SK-N-SH (cell line): ENCODE data around the gene ZMIZ1.

ENCODE experiments used
- CHD2 ChIP-seq: fragments of 150-350 bp; IDR thresholded peaks from 2 replicates; pipeline ENCODE4 v1.6.1; 2018; ENCODE audit warnings: low read length; ENCODE audit not compliant: partially characterized antibody
- EP300 ChIP-seq, 2 experiments: IDR thresholded peaks; 2 replicates each; pipeline versions ENCODE4 v1.4.0 to v1.6.1; 2012; ENCODE audit warnings: borderline replicate concordance in 1 of 2, low read depth in 1 of 2, low read length in 1 of 2
- EZH2phosphoT487 ChIP-seq: fragments of 200-600 bp; sonication (generic); IDR thresholded peaks from 2 replicates; pipeline ENCODE4 v1.6.1; 2017; ENCODE audit warnings: low read depth, mixed run types, mild to moderate bottlenecking, antibody characterized with exemption, moderate library complexity, borderline replicate concordance
- MXI1 ChIP-seq: IDR thresholded peaks from 2 replicates; pipeline ENCODE4 v1.6.1; 2012; ENCODE audit warnings: mild to moderate bottlenecking, low read depth, low read length, improper control_type of control experiment
- RAD21 ChIP-seq: IDR thresholded peaks from 2 replicates; pipeline ENCODE4 v1.6.1; 2012; ENCODE audit warnings: mild to moderate bottlenecking, low read length
- SIN3A ChIP-seq: IDR thresholded peaks from 2 replicates; pipeline ENCODE4 v1.6.1; 2012; ENCODE audit warnings: low read depth, mild to moderate bottlenecking, low read length, moderate library complexity, borderline replicate concordance
- TAF1 ChIP-seq: IDR thresholded peaks from 2 replicates; pipeline ENCODE4 v1.6.1; 2012; ENCODE audit warnings: low read depth, mild to moderate bottlenecking, low read length, moderate library complexity, borderline replicate concordance
- TF ChIP-seq, protein P1 (sequence below): fragments of 200-600 bp; sonication (generic); IDR thresholded peaks from 2 replicates; pipeline ENCODE4 v1.6.1; 2017; ENCODE audit warnings: antibody characterized with exemption, mild to moderate bottlenecking, moderate library complexity

DNA sequence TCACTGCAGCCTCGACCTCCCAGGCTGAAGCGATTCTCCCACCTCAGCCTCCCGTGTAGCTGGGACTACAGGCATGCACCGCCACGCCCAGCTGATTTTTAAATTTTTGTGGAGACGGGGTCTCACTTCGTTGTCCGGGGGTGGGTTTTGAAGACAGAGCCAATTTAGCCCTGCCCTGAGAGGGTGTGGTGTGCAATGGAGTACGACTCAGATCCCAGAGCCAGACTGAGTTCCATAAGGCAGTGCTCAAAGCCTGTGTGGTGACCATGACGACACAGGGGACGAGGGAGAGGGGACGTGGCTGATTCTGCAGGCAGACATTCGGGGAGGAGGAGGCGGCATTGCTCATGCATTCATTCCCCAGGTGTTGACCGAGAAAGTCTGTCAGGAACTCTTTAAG is 72.1 kb downstream of the ZMIZ1 start:
- TF ChIP-seq, protein P1, sequence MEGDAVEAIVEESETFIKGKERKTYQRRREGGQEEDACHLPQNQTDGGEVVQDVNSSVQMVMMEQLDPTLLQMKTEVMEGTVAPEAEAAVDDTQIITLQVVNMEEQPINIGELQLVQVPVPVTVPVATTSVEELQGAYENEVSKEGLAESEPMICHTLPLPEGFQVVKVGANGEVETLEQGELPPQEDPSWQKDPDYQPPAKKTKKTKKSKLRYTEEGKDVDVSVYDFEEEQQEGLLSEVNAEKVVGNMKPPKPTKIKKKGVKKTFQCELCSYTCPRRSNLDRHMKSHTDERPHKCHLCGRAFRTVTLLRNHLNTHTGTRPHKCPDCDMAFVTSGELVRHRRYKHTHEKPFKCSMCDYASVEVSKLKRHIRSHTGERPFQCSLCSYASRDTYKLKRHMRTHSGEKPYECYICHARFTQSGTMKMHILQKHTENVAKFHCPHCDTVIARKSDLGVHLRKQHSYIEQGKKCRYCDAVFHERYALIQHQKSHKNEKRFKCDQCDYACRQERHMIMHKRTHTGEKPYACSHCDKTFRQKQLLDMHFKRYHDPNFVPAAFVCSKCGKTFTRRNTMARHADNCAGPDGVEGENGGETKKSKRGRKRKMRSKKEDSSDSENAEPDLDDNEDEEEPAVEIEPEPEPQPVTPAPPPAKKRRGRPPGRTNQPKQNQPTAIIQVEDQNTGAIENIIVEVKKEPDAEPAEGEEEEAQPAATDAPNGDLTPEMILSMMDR = no peak
- TF ChIP-seq TAF1 (no peak), CHD2 (no peak), EZH2phosphoT487 (no peak), SIN3A (no peak), EP300 (IDR thresholded peaks at IDR 0.05; ENCODE audit: borderline replicate concordance in 1 of 2, low read depth in 1 of 2, low read length in 1 of 2) (no peak), RAD21 (no peak), MXI1 (no peak)
